ENCODE results near the gene SLC35F6. TPM values are rescaled to one million over a fixed set of nuclear protein-coding genes. Genes with fewer than 3 reads are reported as not detected.

The SLC35F6 gene
- total and polyA plus RNA-seq, 2 donors (not counting 1 experiment from before 2014, with no cell fraction given), result 10.4 to 15.2 TPM

DNA sequence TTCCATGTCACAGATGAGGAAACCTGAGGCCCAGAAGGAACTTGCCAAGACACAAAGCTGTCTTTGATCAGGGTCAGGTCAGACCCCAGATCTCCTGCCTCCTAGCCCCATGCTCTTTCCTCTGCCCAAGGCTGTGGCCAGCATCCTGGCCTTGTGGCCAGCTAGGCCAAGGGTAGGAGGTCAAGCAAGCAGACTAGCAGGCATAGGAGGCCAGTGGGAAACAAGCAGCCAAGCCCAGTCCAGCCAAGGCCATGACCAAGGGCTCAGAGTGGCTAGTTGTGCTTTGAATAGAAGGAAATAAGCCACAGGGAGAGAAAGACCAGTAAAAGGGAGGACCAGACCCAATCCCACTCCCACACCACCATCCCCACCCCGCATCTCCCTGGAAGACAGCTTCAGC is 41.2 kb upstream of the SLC35F6 start:
- H3K27me3 ChIP-seq (replicated peaks in 1 of 4; ENCODE audit: control extremely low read depth in 1 of 4, control insufficient read depth in 3 of 4, insufficient read depth in 4 of 4, low read length in 3 of 4), result peaks cover 0 to 9% (median 0%) of the 10 kb centered on the region in 4 experiments
- no peaks in the 10 kb centered on the region for H3K9me3 ChIP-seq (ENCODE audit: control extremely low read depth in 1 of 3, control insufficient read depth in 2 of 3, insufficient read depth in 1 of 3, low read length in 2 of 3)
- ATAC-seq (ENCODE audit: low read depth) (no peak), DNase-seq (no peak)
- TF ChIP-seq, protein P1, sequence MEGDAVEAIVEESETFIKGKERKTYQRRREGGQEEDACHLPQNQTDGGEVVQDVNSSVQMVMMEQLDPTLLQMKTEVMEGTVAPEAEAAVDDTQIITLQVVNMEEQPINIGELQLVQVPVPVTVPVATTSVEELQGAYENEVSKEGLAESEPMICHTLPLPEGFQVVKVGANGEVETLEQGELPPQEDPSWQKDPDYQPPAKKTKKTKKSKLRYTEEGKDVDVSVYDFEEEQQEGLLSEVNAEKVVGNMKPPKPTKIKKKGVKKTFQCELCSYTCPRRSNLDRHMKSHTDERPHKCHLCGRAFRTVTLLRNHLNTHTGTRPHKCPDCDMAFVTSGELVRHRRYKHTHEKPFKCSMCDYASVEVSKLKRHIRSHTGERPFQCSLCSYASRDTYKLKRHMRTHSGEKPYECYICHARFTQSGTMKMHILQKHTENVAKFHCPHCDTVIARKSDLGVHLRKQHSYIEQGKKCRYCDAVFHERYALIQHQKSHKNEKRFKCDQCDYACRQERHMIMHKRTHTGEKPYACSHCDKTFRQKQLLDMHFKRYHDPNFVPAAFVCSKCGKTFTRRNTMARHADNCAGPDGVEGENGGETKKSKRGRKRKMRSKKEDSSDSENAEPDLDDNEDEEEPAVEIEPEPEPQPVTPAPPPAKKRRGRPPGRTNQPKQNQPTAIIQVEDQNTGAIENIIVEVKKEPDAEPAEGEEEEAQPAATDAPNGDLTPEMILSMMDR (IDR thresholded peaks at IDR 0.05), result no peak
- no peak for TF ChIP-seq EZH2 (IDR thresholded peaks at IDR 0.05; ENCODE audit: borderline replicate concordance, insufficient read depth, low read depth, low read length, poor library complexity, severe bottlenecking)
- Mint-ChIP-seq H3K4me1 (no peaks in the 10 kb centered on the region), H3K27ac (no peak overlapping the region), H3K4me3 (no peak overlapping the region), H3K9me3 (ENCODE audit: insufficient read depth) (no peaks in the 10 kb centered on the region), H3K27me3 (peaks cover 12% of the 10 kb centered on the region)
- POLR2A ChIA-PET, result no interaction called here
- H3K79me2 ChIP-seq (ENCODE audit: control insufficient read depth, insufficient read depth, low read length), result no peaks in the 10 kb centered on the region
- no peak overlapping the region for H3K27ac ChIP-seq (ENCODE audit: low read length in 2 of 2)
- H3K4me2 ChIP-seq (replicated peaks; ENCODE audit: low read depth, low read length, poor library complexity, severe bottlenecking), result no peak overlapping the region
- CTCF ChIA-PET, result no interaction called here
- intact Hi-C loops (cut with micrococcal nuclease), result no loop called here
- no peaks in the 10 kb centered on the region for H4K20me1 ChIP-seq (ENCODE audit: control insufficient read depth, insufficient read depth, low read length, poor library complexity, severe bottlenecking)
- no CpG with 5 or more reads among the region's 1 CpG for WGBS (ENCODE audit: insufficient coverage)
- H3K4me1 ChIP-seq (ENCODE audit: control insufficient read depth in 2 of 2, insufficient read depth in 2 of 2, low read length in 2 of 2), result no peaks in the 10 kb centered on the region
- H3K4me3 ChIP-seq (ENCODE audit: control extremely low read depth in 1 of 5, extremely low read depth in 1 of 5, insufficient read depth in 1 of 5, low read depth in 2 of 5, low read length in 4 of 5), result no peak overlapping the region
- H2AFZ ChIP-seq (ENCODE audit: insufficient read depth, low read depth, low read length, poor library complexity, severe bottlenecking), result no peak overlapping the region
- H3K9ac ChIP-seq (ENCODE audit: low read length), result no peak overlapping the region
- H3K36me3 ChIP-seq (replicated peaks in 1 of 2; ENCODE audit: control extremely low read depth in 1 of 2, control insufficient read depth in 1 of 2, extremely low read depth in 1 of 2, insufficient read depth in 2 of 2, low read length in 1 of 2), result no peaks in the 10 kb centered on the region

DNA sequence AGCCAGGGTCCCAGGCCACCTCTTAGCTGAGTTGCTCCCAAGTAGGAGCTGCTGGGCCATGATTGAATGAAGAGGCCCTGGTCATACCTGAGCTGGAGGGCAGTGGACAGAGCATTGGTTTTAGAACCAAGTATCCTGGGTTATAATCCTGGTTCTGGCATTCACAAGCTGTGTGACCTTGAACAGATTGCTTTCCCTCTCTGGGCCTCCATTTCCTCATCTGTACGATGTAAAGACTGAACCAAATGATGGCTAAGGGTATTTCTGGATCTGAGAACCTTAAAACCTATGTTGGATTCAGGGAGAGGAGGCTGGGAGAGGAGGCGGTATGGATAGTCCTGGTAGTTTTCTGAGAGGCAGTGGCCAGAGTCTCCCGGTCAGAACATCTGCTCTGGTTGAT is 40.6 kb upstream of the SLC35F6 start:
- TF ChIP-seq EZH2 (IDR thresholded peaks at IDR 0.05; ENCODE audit: borderline replicate concordance, insufficient read depth, low read depth, low read length, poor library complexity, severe bottlenecking), result no peak
- TF ChIP-seq, protein P1 (IDR thresholded peaks at IDR 0.05), result no peak
- ATAC-seq (ENCODE audit: low read depth) (no peak), DNase-seq (no peak)
- Histone ChIP-seq H3K4me3 (ENCODE audit: control extremely low read depth in 1 of 5, extremely low read depth in 1 of 5, insufficient read depth in 1 of 5, low read depth in 2 of 5, low read length in 4 of 5) (no peak overlapping the region), H3K4me2 (replicated peaks; ENCODE audit: low read depth, low read length, poor library complexity, severe bottlenecking) (no peak overlapping the region), H3K9me3 (ENCODE audit: control extremely low read depth in 1 of 3, control insufficient read depth in 2 of 3, insufficient read depth in 1 of 3, low read length in 2 of 3) (no peaks in the 10 kb centered on the region), H3K4me1 (ENCODE audit: control insufficient read depth in 2 of 2, insufficient read depth in 2 of 2, low read length in 2 of 2) (no peaks in the 10 kb centered on the region), H3K79me2 (ENCODE audit: control insufficient read depth, insufficient read depth, low read length) (no peaks in the 10 kb centered on the region), H3K27me3 (replicated peaks in 1 of 4; ENCODE audit: control extremely low read depth in 1 of 4, control insufficient read depth in 3 of 4, insufficient read depth in 4 of 4, low read length in 3 of 4) (peaks cover 0 to 9% (median 0%) of the 10 kb centered on the region in 4 experiments), H2AFZ (ENCODE audit: insufficient read depth, low read depth, low read length, poor library complexity, severe bottlenecking) (no peak overlapping the region), H4K20me1 (ENCODE audit: control insufficient read depth, insufficient read depth, low read length, poor library complexity, severe bottlenecking) (no peaks in the 10 kb centered on the region), H3K9ac (ENCODE audit: low read length) (no peak overlapping the region), H3K27ac (ENCODE audit: low read length in 2 of 2) (no peak overlapping the region), H3K36me3 (replicated peaks in 1 of 2; ENCODE audit: control extremely low read depth in 1 of 2, control insufficient read depth in 1 of 2, extremely low read depth in 1 of 2, insufficient read depth in 2 of 2, low read length in 1 of 2) (no peaks in the 10 kb centered on the region)
- Mint-ChIP-seq H3K4me3 (no peak overlapping the region), H3K9me3 (ENCODE audit: insufficient read depth) (no peaks in the 10 kb centered on the region), H3K27ac (no peak overlapping the region), H3K4me1 (no peaks in the 10 kb centered on the region), H3K27me3 (peaks cover 13% of the 10 kb centered on the region)
- WGBS (ENCODE audit: insufficient coverage), result 94% methylated on average over 2 of the region's 3 CpGs
- POLR2A ChIA-PET, result no interaction called here
- intact Hi-C loops (cut with micrococcal nuclease), result no loop called here
- CTCF ChIA-PET, result no interaction called here

All from B cell (primary cell).